ENCODE results near the gene BICDL2. TPM values are rescaled to one million over a fixed set of nuclear protein-coding genes. Genes with fewer than 3 reads are reported as not detected.

The BICDL2 gene
- polyA plus RNA-seq, 3 donors, result not detected

DNA sequence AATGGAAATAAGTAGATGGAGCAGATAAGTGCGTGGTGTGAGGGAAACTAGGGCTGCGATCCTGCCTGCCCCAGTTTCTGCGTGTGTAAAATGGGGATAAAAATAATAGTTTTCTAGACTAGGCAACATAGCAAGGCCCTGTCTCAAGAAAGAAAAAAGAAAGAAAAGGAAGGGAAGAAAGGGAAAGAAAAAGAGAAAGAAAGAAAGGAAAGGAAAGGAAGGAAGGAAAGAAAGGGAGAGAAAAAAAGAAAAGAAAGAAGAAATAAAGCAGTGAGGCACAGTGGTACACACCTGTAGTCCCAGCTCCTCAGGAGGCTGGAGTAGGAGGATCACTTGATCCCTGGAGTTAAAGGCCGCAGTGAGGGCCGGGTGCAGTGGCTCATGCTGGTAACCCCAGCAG is 54.3 kb downstream of the BICDL2 start:
- H3K4me3 ChIP-seq (replicated peaks in 1 of 3; ENCODE audit: low read depth in 2 of 3, low read length in 3 of 3), result no peak overlapping the region
- H4K20me1 ChIP-seq (ENCODE audit: insufficient read depth, low read length), result no peaks in the 10 kb centered on the region
- no peak overlapping the region for H3K27ac ChIP-seq (ENCODE audit: low read depth in 1 of 2, low read length in 2 of 2)
- TF ChIP-seq, protein P1, sequence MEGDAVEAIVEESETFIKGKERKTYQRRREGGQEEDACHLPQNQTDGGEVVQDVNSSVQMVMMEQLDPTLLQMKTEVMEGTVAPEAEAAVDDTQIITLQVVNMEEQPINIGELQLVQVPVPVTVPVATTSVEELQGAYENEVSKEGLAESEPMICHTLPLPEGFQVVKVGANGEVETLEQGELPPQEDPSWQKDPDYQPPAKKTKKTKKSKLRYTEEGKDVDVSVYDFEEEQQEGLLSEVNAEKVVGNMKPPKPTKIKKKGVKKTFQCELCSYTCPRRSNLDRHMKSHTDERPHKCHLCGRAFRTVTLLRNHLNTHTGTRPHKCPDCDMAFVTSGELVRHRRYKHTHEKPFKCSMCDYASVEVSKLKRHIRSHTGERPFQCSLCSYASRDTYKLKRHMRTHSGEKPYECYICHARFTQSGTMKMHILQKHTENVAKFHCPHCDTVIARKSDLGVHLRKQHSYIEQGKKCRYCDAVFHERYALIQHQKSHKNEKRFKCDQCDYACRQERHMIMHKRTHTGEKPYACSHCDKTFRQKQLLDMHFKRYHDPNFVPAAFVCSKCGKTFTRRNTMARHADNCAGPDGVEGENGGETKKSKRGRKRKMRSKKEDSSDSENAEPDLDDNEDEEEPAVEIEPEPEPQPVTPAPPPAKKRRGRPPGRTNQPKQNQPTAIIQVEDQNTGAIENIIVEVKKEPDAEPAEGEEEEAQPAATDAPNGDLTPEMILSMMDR (IDR thresholded peaks at IDR 0.05), result no peak
- H2AFZ ChIP-seq (ENCODE audit: insufficient read depth, low read depth, low read length, poor library complexity, severe bottlenecking), result no peak overlapping the region
- no peaks in the 10 kb centered on the region for H3K36me3 Mint-ChIP-seq
- no peaks in the 10 kb centered on the region for H3K9me3 Mint-ChIP-seq
- no peak for DNase-seq
- H3K27ac Mint-ChIP-seq, result no peak overlapping the region
- WGBS (ENCODE audit: insufficient coverage), result 100% methylated on average over 2 of the region's 5 CpGs
- intact Hi-C loops (cut with micrococcal nuclease), result loop anchor here in 1 of 2 donors (2.0 kb wide), 1 partner anchor 14 kb away; the partner anchor contains the start of gene PAQR4
- H3K4me3 Mint-ChIP-seq, result no peak overlapping the region
- no peaks in the 10 kb centered on the region for H3K27me3 ChIP-seq (ENCODE audit: control insufficient read depth in 2 of 2, insufficient read depth in 2 of 2, low read length in 2 of 2)
- H3K4me1 Mint-ChIP-seq, result peaks cover 28% of the 10 kb centered on the region
- no peak overlapping the region for H3K4me2 ChIP-seq (replicated peaks; ENCODE audit: extremely low read depth, low read length, poor library complexity, severe bottlenecking)
- H3K27me3 Mint-ChIP-seq (ENCODE audit: low read depth in 3 of 3), result peaks cover 3 to 16% (median 4%) of the 10 kb centered on the region in 3 donors
- H3K9ac ChIP-seq (ENCODE audit: insufficient read depth, low read length, poor library complexity, severe bottlenecking), result no peak overlapping the region
- H3K36me3 ChIP-seq (replicated peaks in 1 of 2; ENCODE audit: control insufficient read depth in 1 of 2, insufficient read depth in 2 of 2, low read length in 2 of 2), result no peaks in the 10 kb centered on the region
- H3K4me1 ChIP-seq (ENCODE audit: control insufficient read depth in 1 of 2, insufficient read depth in 2 of 2, low read length in 2 of 2), result peaks cover 22 to 29% of the 10 kb centered on the region in 2 donors
- H3K9me3 ChIP-seq (replicated peaks in 1 of 2; ENCODE audit: control insufficient read depth in 1 of 2, insufficient read depth in 1 of 2, low read length in 2 of 2), result no peaks in the 10 kb centered on the region
- peaks cover 11% of the 10 kb centered on the region for H3K79me2 ChIP-seq (ENCODE audit: insufficient read depth, low read length)

DNA sequence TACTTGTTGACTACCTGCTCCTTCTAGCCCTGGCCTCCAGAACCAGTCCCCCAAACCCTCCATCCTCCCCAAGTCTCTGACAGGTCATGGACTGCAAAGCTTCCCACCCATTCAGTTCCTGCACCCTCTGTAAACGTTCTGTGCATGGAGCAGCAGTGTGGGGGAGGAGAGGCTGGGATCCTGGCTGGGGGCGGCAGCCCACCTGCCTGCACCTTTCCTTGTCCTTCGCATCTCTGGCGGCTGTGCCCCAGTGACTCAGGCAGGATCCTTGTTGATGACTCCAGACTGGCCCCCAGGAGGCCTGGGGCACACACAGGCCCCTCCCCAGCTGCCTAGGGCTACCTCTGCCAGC is 54.9 kb downstream of the BICDL2 start:
- H3K4me2 ChIP-seq (replicated peaks; ENCODE audit: extremely low read depth, low read length, poor library complexity, severe bottlenecking), result no peak overlapping the region
- H3K27me3 Mint-ChIP-seq (ENCODE audit: low read depth in 3 of 3), result peaks cover 3 to 14% (median 4%) of the 10 kb centered on the region in 3 donors
- H3K4me1 ChIP-seq (ENCODE audit: control insufficient read depth in 1 of 2, insufficient read depth in 2 of 2, low read length in 2 of 2), result peaks cover 22 to 29% of the 10 kb centered on the region in 2 donors
- no peak overlapping the region for H3K27ac ChIP-seq (ENCODE audit: low read depth in 1 of 2, low read length in 2 of 2)
- intact Hi-C loops (cut with micrococcal nuclease), result loop anchor here in 1 of 2 donors (2.0 kb wide), 1 partner anchor 13 kb away; the partner anchor contains the start of gene PAQR4
- H3K36me3 Mint-ChIP-seq, result no peaks in the 10 kb centered on the region
- WGBS (ENCODE audit: insufficient coverage), result no CpG with 5 or more reads among the region's 4 CpGs
- no peaks in the 10 kb centered on the region for H3K27me3 ChIP-seq (ENCODE audit: control insufficient read depth in 2 of 2, insufficient read depth in 2 of 2, low read length in 2 of 2)
- no peaks in the 10 kb centered on the region for H3K36me3 ChIP-seq (replicated peaks in 1 of 2; ENCODE audit: control insufficient read depth in 1 of 2, insufficient read depth in 2 of 2, low read length in 2 of 2)
- no peak overlapping the region for H2AFZ ChIP-seq (ENCODE audit: insufficient read depth, low read depth, low read length, poor library complexity, severe bottlenecking)
- H4K20me1 ChIP-seq (ENCODE audit: insufficient read depth, low read length), result no peaks in the 10 kb centered on the region
- H3K4me1 Mint-ChIP-seq, result peaks cover 28% of the 10 kb centered on the region
- H3K9ac ChIP-seq (ENCODE audit: insufficient read depth, low read length, poor library complexity, severe bottlenecking), result no peak overlapping the region
- no peak overlapping the region for H3K4me3 Mint-ChIP-seq
- TF ChIP-seq, protein P1 (IDR thresholded peaks at IDR 0.05), result no peak
- no peaks in the 10 kb centered on the region for H3K9me3 Mint-ChIP-seq
- H3K79me2 ChIP-seq (ENCODE audit: insufficient read depth, low read length), result peaks cover 11% of the 10 kb centered on the region
- H3K27ac Mint-ChIP-seq, result peak overlapping the region in 1 of 7 donors; percentile 59
- H3K9me3 ChIP-seq (replicated peaks in 1 of 2; ENCODE audit: control insufficient read depth in 1 of 2, insufficient read depth in 1 of 2, low read length in 2 of 2), result no peaks in the 10 kb centered on the region
- DNase-seq, result no peak
- H3K4me3 ChIP-seq (replicated peaks in 1 of 3; ENCODE audit: low read depth in 2 of 3, low read length in 3 of 3), result no peak overlapping the region

Data from CD14-positive monocyte (primary cell).